NCI-H1092 treated with DMSO at 0.1 percent for 48 hours (cell line): Measurements from ENCODE around the gene SENP7.
A peak's percentile ranks its signal among the peaks of the same experiment; 100 is the strongest.
"Not testable (repeated sequence)": the region's sequence is repeated elsewhere in the genome, so short reads cannot be mapped to it uniquely, and the experiment has no call there.

Experiments used
- DNase-seq: peaks from one replicate; lab custom pipeline; 2025; lab: John Stamatoyannopoulos, UW

SENP7 gene

DNA sequence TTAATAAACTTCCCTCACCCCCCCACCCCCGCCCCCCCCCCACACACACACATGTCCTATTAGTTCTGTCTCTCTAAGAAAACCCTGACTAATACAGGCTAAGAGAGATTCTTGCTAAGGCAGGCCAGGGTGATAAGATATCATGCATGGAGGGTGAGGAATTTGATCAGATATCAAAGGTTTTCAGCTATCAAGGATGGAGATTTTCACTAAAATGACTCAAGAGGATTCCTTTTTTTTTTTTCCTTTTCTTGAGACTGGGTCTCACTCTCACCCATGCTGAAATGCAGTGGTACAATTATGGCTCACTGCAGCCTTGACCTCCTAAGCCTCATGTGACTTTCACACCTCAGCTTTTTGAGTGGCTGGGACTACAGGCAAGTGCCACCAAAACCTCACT is 14.9 kb upstream of the SENP7 start:
- no peak for DNase-seq

DNA sequence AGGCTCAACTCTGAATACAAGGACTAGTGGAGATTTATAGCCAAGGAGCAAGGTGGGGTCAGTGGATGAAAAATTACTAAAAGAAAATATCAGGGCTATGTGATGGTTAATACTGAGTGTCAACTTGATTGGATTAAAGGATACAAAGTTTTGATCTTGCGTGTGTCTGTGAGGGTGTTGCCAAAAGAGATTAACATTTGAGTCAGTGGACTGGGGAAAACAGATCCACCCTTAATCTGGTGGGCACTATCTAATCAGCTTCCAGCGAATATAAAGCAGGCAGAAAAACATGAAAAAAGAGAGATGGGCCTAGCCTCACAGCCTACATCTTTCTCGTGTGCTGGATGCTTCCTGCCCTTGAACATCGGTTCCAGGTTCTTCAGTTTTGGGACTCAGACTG is 14.4 kb upstream of the SENP7 start:
- no peak for DNase-seq

DNA sequence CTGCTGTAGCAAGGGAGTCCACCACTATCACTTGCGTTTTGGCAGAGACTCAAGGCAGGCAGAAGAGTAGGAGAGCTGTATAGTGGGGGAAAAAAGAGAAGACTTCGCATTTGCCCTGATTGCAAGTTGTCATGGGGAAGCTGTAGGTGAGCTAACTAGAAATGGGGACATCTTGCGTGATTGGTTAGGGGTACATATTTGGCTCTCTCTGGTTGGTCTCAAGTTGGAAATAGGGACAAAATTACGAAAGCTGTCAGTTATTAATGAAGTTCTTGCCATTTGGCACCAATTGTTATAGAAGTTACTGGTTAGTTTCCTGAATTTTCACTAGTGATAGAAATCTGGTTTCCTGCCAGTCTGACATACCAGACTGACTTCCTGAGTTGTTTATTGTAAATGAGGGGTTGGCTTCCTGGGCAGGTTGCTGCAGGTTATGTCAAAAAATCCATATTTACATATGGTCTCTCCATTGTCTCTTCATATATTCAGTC is 8.2 kb upstream of the SENP7 start:
- no peak for DNase-seq

DNA sequence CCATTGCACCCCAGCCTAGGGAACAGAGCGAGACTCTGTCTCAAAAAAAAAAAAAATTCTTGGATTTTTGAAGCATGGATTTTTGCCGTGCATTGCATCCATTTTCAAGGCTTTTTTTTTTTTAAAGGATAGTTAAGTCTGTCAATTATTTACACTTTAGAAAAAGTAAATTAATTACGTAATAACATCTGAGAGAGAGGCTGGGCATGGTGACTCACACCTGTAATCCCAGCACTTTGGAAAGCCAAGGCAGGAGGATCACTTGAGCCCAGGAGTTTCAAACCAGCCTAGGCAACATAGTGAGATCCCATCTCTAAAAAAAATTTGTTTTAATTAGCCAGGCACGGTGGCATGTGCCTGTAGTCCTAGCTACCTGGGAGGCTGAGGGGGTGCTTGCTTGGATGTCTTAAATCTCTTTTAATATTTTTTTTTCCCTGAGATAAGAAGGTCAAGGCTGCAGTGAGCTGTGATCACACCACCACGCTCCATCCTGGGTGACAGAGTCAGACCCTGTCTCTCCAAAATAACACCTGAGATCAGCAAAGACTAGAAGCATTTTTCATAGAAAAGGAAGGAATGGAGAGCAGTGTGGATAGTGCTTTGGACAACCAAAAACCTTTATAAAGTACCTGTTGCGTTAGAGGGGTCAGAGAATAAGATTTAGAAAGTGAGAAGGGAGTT is 6.8 kb upstream of the SENP7 start:
- no peak for DNase-seq

GRCh38 chr3:101518421-101518871 is 5.4 kb upstream of the SENP7 start:
- no peak for DNase-seq

DNA sequence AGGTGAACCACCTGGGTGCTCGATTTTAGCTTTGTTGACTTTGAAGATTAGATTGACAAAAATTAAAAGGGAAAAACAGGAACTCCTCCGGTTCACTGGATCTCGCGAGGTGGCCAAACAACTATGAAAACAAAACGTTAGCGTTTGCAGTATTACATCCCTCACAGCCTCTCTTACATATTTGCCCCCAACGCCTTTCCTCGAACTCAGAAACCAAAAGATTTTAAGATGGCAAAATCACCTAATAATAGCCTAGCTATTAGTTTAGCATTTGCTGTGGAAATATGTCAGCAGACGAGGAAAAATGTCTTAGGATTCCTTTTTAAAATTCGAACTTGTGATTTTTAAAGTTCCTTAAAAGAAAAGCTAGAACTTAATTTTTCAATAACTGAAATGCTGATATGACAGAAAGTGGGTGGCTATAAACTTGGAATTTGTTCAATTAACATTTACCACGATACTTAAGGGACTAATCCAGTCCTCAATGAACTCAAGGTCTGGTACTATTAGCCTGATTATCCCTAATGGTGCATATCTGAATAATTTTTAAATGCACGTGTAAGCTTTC is 491 bp upstream of the SENP7 start:
- no peak for DNase-seq

DNA sequence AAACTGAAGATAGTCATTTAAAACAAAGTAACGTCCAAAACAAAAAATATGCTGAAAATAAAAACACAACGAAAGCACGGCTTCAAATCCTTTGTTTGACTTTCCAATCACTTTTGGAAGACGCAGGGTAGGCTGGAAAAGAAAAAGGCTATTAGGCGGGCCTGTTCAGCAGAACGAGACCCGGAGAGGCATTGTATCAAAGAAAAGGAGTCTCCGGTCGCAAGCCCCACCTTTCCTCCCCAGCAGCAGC is 691 bp downstream of the SENP7 start:
- peak; percentile 83 for DNase-seq

GRCh38 chr3:101509811-101510210 is 3.2 kb downstream of the SENP7 start:
- DNase-seq = no peak

- DNase-seq = no peak
Observed at GRCh38 chr3:101509281-101509680, 3.7 kb downstream of the SENP7 start.

DNA sequence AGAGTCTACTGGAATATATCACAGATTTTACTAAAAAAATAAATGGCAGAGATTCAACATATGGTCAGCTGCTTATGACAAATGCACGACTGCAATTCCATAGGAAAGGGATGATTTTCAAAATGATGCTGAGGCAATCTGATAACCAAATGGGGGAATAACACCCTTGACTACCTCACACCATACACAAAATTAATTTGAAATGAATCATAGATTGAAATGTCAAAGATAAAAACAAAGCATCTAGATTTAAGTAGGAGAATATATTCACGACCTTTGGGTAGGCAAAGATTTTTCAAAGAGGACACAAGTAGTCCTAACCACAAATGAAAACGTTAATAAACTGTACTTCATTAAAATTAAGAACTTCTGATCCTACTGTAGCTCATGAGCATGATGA is 11.2 kb downstream of the SENP7 start:
- no peak for DNase-seq

GRCh38 chr3:101500208-101500607 is 12.8 kb downstream of the SENP7 start:
- no peak for DNase-seq

DNA sequence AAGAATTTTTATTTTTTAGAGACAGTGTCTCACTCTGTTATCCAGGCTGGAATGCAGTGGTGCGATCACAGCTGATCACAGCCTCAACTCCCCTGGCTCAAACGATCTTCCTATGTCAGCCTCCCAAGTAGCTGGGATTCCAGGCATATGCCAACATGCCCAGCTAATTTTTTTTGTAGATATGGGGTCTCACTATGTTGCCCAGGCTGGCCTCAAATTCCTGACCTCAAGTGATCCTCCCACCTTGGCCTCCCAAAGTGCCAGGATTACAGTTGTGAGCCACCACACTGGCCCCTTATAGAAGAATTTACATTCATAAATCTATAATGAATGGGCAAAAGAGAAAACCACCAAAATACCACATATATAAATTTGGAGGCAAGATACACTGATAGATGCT is 15.2 kb downstream of the SENP7 start:
- DNase-seq = no peak

DNA sequence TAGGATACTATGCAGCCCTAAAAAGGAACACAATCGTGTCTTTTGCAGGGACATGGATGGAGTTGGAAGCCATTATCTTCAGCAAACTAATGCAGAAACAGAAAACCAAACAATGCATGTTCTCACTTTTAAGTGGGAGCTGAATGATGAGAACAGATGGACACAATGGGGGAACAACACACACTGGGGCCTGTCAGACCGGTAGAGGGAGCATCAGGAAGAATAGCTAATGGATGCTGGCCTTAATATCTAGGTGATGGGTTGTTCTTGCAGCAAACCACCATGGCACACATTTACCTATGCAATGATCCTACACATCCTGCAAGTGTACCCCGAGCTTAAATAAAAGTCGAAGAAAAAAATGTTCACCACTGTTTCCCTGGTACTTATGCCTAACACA is 17.5 kb downstream of the SENP7 start:
- DNase-seq = no peak

DNA sequence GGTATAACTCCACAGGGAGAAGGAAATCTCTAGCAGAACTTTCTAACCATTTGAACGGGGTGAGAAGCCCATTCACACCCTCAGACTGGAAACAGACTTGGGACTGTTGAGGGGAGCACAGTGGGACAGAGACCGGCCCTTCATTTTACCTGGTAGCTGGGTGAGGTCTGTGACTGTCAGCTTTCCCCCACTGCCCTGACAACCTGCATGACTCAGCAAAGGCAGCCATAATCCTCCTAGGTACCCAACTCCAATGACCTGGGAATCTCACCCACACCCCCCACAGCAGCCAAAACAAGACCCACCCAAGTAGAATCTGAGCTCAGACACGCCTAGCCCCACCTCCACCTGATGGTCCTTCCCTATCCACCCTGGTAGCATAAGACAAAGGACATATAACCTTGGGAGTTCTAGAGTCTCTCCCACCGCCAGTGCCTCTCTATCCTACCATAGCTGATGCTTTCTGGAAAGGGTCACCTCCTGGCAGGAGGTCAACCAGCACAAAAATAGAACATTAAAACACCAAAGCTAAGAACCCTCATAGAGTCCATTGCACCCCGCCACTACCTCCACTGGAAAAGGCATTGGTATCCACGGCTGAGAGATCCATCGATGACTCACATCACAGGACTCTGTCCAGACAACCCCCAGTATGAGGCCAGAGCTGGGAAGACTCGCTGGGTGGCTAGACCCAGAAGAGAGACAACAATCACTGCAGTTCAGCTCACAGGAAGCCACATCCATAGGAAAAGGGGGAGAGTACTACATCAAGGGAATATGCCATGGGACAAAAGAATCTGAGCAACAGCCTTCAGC is 28.0 kb downstream of the SENP7 start:
- no peak for DNase-seq

DNA sequence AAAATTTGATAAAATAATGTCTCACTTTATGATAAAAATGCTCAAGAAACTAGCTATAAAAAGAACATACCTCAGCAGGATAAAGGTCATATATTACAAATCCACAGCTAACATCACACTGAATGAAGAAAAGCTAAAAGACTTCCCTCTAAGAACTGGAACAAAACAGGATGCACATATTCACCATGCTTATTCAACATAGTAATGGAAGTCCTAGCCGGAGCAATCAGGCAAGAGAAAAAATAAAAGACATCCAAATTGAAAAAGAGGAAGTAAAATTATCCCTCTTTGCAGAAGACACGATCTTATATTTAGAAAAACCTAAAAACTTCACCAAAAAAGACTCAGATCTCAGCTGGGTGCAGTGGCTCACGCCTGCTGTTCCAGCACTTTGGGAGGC is 34.0 kb downstream of the SENP7 start:
- no peak for DNase-seq

GRCh38 chr3:101474841-101475552 is 38.0 kb downstream of the SENP7 start:
- not testable (repeated sequence) for DNase-seq

- DNase-seq = not testable (repeated sequence)
Observed at GRCh38 chr3:101468676-101469075, 44.3 kb downstream of the SENP7 start.

DNA sequence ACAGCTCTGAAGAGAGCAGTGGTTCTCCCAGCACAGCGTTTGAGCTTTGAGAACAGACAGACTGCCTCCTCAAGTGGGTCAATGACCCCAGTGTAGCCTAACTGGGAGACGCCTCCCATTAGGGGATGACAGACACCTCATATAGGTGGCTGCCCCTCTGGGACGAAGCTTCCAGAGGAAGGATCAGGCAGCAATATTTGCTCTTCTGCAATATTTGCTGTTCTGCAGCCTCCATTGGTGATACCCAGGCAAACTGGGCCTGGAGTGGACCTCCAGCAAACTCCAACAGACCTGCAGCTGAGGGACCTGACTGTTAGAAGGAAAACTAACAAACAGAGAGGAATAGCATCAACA is 45.7 kb downstream of the SENP7 start:
- DNase-seq = not testable (repeated sequence)

DNA sequence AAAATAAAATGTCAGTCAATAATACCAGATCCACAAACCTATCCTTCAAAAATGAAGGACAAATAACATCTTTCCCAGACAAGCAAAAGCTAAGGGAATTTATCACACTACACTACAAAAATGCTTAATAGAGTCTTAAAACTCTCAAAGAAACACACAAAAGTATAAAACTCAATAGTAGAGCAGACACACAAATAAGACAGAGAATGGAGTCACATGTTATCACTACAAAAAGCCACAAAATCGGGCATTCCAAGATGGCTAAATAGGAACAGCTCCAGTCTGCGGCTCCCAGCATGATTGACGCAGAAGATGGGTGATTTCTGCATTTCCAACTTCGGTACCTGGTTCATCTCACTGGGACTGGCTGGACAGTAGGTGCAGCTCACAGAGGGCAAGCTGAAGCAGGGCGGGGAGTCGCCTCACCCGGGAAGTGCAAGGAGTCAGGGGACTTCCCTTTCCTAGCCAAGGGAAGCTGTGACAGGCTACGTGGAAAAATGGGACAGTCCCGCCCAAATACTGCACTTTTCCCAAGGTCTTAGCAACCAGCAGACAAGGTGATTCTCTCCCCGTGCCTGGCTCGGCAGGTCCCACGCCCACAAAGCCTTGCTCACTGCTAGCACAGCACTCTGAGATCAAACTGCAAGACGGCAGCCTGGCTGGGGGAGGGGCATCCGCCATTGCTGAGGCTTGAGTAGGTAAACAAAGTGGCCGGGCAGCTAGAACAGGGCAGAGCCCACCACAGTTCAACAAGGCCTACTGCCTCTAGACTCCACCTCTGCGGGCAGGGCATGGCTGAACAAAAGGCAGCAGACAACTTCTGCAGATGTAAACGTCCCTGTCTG is 46.3 kb downstream of the SENP7 start:
- DNase-seq = no peak

GRCh38 chr3:101464235-101464634 is 48.8 kb downstream of the SENP7 start:
- DNase-seq = no peak

DNA sequence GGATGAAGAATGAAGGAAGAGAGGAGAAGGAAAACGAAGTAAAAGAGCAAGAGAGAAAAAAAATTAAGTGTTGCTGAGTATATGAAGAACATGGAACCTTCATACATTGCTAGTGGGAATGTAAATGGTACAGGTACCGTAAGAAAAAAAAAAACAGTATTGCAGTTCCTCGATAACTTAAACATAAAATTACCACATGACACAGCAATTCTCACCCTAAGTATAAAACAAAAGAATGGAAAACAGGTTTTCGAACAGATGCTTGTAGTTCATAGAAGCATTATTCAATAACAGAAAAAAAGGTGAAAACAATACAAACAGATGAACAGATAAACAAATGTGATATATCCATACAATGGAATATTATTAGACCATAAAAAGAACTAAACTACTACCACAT is 51.6 kb downstream of the SENP7 start:
- no peak for DNase-seq

DNA sequence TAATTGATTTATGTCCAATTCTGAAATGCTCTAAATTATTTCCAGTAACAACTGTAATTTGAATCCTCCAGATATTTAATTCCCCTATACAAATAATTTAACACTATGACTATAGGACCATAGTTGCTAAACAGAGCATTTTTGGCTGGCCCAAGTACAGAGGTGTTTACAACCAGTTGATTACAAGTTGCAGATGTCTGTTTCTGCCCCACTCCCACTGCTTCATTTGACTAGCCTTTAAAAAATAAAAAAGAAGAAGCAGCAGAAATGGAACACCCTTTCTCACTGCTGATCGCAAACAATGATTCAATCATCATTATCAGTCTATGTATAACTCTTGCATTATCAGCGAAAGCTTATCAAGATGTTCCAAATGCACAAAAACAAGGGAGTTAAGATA is 54.6 kb downstream of the SENP7 start:
- no peak for DNase-seq
